Stimulated activated naive CD8-positive, alpha-beta T cell treated with anti-CD3 and anti-CD28 coated beads, Interleukin-15, Interleukin-2, amounts not matched to agents 100 ng/mL and 50 ng/mL, for 24 hours (primary cell): Measurements from ENCODE around the gene EGR4.
A peak's percentile ranks its signal among the peaks of the same experiment; 100 is the strongest.
"Not testable (repeated sequence)": the region's sequence is repeated elsewhere in the genome, so short reads cannot be mapped to it uniquely, and the experiment has no call there.

Experiments used
- H3K27ac Mint-ChIP-seq: one replicate; pipeline ENCODE4 v1.8.0; 2021; ENCODE audit warnings: mild to moderate bottlenecking, mixed read lengths
- H3K27me3 Mint-ChIP-seq: one replicate; pipeline ENCODE4 v1.8.0; 2021; ENCODE audit warnings: mixed read lengths
- H3K36me3 Mint-ChIP-seq: one replicate; pipeline ENCODE4 v1.8.0; 2021; ENCODE audit warnings: low read depth, mixed read lengths
- H3K4me1 Mint-ChIP-seq: one replicate; pipeline ENCODE4 v1.8.0; 2021; ENCODE audit warnings: low read depth, mixed read lengths
- H3K4me3 Mint-ChIP-seq: one replicate; pipeline ENCODE4 v1.8.0; 2021; ENCODE audit warnings: mild to moderate bottlenecking, mixed read lengths
- H3K9me3 Mint-ChIP-seq: one replicate; pipeline ENCODE4 v1.8.0; 2021; ENCODE audit warnings: mixed read lengths

Gene EGR4

DNA sequence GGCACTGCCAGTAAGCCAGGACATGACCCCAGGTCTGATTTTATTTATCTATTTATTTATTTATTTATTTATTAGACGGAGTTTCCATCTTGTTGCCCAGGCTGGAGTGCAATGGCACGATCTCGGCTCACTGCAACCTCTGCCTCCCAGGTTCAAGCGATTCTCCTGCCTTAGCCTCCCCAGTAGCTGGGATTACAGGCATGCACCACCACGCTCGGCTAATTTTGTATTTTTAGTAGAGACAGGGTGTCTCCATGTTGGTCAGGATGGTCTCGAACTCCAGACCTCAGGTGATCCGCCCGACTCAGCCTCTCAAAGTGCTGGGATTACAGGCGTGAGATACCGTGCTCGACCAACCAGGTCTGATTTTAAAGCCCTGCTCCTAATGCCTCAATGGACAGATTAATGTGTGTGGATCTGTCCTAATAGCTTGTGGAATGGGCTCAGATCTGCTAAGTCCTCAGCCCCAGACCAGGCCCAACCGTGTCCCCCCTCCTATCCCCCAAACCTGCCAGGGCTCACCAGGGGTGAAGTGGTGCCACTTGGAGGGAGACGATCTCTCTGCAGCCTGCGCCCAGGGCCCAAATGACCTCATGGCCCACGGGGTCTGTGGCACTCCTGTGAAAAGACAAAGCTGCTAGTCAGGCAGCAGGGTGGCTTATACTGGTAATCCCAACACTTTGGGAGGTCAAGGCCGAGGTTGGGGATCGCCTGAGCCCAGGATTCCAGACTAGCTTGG lies 30.5 kb downstream of the EGR4 start:
- H3K27me3 Mint-ChIP-seq, H3K9me3 Mint-ChIP-seq, H3K4me3 Mint-ChIP-seq, H3K4me1 Mint-ChIP-seq, H3K27ac Mint-ChIP-seq: not testable (repeated sequence)
- H3K36me3 Mint-ChIP-seq, result peaks cover 33% of the 10 kb centered on the region

- Mint-ChIP-seq H3K4me1 (no peaks in the 10 kb centered on the region), H3K4me3 (no peak overlapping the region), H3K27me3 (no peaks in the 10 kb centered on the region), H3K27ac (no peak overlapping the region), H3K36me3 (peaks cover 30% of the 10 kb centered on the region), H3K9me3 (no peaks in the 10 kb centered on the region)
These were observed 31.2 kb downstream of the EGR4 start for GRCh38 chr2:73262108-73262651.

DNA sequence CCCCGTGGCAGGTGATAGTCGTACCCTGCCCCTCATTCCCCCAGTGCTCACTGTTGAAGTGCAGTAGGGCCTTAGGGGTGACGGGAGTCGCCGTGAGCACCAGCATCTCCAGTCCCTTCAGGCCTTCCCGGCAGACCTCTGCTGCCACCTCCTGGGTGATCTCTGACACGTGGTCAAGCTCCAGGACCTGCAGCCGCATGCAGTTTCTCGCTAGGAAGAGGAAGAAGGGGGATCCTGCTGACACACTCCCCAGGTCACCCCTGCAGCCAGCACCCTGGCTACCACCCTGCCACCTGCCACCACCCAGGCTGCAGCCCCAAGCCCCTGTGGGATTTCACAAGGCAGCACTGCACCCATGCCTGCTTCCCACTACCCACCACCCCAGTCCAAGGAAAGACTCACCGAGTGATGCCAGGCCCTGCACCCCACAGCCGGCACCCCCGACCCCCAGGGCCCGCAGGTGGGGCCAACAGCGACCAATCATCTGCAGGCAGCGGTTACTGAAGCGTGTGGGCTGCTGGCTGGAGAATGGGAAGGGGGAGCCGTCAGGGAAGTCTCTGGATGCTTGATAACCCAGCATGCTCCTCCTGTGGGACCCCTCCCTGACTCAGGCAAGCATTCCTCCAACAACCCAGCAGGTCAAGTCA lies 32.9 kb downstream of the EGR4 start:
- no peaks in the 10 kb centered on the region for H3K4me1 Mint-ChIP-seq
- H3K27me3 Mint-ChIP-seq, result no peaks in the 10 kb centered on the region
- no peak overlapping the region for H3K27ac Mint-ChIP-seq
- no peaks in the 10 kb centered on the region for H3K9me3 Mint-ChIP-seq
- H3K4me3 Mint-ChIP-seq, result no peak overlapping the region
- peaks cover 28% of the 10 kb centered on the region for H3K36me3 Mint-ChIP-seq

GRCh38 chr2:73259704-73260337 lies 33.5 kb downstream of the EGR4 start:
- Mint-ChIP-seq H3K36me3 (peaks cover 28% of the 10 kb centered on the region), H3K27ac (no peak overlapping the region), H3K4me3 (no peak overlapping the region), H3K4me1 (no peaks in the 10 kb centered on the region), H3K27me3 (no peaks in the 10 kb centered on the region), H3K9me3 (no peaks in the 10 kb centered on the region)

DNA sequence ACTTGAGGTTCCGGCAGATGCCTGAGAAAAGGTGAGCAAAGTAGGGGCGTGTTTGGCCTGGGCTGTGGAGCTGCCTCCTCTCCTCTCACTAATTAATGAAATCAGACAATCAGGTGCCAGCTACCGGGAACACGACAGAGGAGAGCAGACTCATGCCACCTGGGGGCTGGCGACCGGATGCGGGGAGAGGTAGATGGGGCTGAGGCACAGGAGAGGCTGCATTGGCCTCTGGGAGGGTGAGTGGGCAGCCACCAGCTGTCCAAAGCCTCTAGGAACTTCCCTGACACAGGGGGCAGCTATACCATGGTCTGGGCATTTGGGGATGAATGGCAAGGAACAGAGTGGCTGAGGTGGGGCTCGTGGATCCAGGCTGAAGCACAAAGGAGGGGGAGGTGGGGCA lies 34.1 kb downstream of the EGR4 start:
- Mint-ChIP-seq H3K4me1 (no peaks in the 10 kb centered on the region), H3K4me3 (no peak overlapping the region), H3K36me3 (peaks cover 29% of the 10 kb centered on the region), H3K27ac (no peak overlapping the region), H3K9me3 (no peaks in the 10 kb centered on the region), H3K27me3 (no peaks in the 10 kb centered on the region)

GRCh38 chr2:73258913-73259215 lies 34.5 kb downstream of the EGR4 start:
- peaks cover 29% of the 10 kb centered on the region for H3K36me3 Mint-ChIP-seq
- H3K27me3 Mint-ChIP-seq, result no peaks in the 10 kb centered on the region
- no peak overlapping the region for H3K4me3 Mint-ChIP-seq
- H3K4me1 Mint-ChIP-seq, result no peaks in the 10 kb centered on the region
- H3K9me3 Mint-ChIP-seq, result no peaks in the 10 kb centered on the region
- H3K27ac Mint-ChIP-seq, result no peak overlapping the region

DNA sequence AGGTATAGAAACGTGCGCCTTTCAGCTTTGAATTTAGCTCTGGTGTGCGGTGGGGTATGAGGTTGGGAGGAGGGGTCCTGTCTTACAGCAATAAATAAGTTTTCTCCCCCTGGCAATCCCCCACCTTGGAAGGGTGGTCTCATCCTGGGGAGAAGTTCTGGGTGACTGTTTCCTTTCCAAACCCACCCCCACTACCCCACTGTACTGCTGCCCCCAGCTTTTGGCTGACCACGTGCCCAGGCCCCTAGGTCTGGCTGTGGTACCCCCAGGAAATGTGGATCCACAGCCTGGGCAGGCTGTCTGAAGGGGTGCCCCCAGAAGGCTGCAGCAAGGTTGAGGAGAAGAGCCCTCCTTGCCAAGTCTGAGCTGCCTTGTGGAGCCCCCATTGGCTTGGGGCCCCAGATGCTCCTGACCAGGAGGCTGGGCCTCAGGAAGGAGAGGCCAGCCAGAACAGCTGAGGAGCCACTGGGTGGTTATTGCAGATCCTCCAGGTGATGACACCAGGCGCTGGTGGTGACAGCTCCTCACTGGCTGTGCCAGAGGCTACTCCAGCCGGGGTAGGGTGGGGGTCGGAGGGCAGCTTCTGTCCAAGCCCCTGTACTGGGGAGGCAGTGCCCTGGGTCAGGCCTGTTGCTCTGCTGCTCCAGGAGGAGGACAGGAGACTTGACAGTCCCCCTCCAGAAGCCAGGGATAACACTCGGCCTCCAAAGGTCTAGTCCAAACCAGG lies 35.0 kb downstream of the EGR4 start:
- Mint-ChIP-seq H3K9me3 (no peaks in the 10 kb centered on the region), H3K27ac (no peak overlapping the region), H3K4me1 (no peaks in the 10 kb centered on the region), H3K36me3 (peaks cover 31% of the 10 kb centered on the region), H3K27me3 (no peaks in the 10 kb centered on the region), H3K4me3 (no peak overlapping the region)

GRCh38 chr2:73257425-73258125 lies 35.8 kb downstream of the EGR4 start:
- no peaks in the 10 kb centered on the region for H3K27me3 Mint-ChIP-seq
- no peak overlapping the region for H3K4me3 Mint-ChIP-seq
- no peaks in the 10 kb centered on the region for H3K4me1 Mint-ChIP-seq
- H3K36me3 Mint-ChIP-seq, result peaks cover 33% of the 10 kb centered on the region
- no peak overlapping the region for H3K27ac Mint-ChIP-seq
- no peaks in the 10 kb centered on the region for H3K9me3 Mint-ChIP-seq

- H3K36me3 Mint-ChIP-seq, result peaks cover 39% of the 10 kb centered on the region
- no peaks in the 10 kb centered on the region for H3K4me1 Mint-ChIP-seq
- H3K27me3 Mint-ChIP-seq, result no peaks in the 10 kb centered on the region
- H3K4me3 Mint-ChIP-seq, result no peak overlapping the region
- no peaks in the 10 kb centered on the region for H3K9me3 Mint-ChIP-seq
- no peak overlapping the region for H3K27ac Mint-ChIP-seq
These were observed 36.3 kb downstream of the EGR4 start for GRCh38 chr2:73257021-73257420.

DNA sequence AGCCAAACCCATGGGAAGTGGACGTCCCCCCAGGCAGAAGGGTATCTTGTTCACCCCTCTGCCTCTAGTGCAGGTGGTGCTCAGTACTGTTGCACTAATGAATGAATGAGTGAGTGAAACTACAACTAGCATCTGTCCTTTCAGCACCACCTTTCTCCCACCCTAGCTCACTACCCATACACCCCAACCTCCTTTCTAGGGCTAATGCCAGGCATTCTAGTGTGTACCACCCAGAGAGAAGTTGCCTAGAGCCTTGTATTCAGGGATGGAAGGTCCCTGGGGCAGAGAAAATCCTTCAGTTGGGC lies 36.8 kb downstream of the EGR4 start:
- H3K4me1 Mint-ChIP-seq, result no peaks in the 10 kb centered on the region
- no peaks in the 10 kb centered on the region for H3K9me3 Mint-ChIP-seq
- no peaks in the 10 kb centered on the region for H3K27me3 Mint-ChIP-seq
- no peak overlapping the region for H3K27ac Mint-ChIP-seq
- peaks cover 40% of the 10 kb centered on the region for H3K36me3 Mint-ChIP-seq
- no peak overlapping the region for H3K4me3 Mint-ChIP-seq

GRCh38 chr2:73255907-73256617 lies 37.3 kb downstream of the EGR4 start:
- Mint-ChIP-seq H3K36me3 (peaks cover 39% of the 10 kb centered on the region), H3K27me3 (no peaks in the 10 kb centered on the region), H3K9me3 (no peaks in the 10 kb centered on the region), H3K4me1 (no peaks in the 10 kb centered on the region), H3K4me3 (no peak overlapping the region), H3K27ac (peak overlapping the region; percentile 59)

DNA sequence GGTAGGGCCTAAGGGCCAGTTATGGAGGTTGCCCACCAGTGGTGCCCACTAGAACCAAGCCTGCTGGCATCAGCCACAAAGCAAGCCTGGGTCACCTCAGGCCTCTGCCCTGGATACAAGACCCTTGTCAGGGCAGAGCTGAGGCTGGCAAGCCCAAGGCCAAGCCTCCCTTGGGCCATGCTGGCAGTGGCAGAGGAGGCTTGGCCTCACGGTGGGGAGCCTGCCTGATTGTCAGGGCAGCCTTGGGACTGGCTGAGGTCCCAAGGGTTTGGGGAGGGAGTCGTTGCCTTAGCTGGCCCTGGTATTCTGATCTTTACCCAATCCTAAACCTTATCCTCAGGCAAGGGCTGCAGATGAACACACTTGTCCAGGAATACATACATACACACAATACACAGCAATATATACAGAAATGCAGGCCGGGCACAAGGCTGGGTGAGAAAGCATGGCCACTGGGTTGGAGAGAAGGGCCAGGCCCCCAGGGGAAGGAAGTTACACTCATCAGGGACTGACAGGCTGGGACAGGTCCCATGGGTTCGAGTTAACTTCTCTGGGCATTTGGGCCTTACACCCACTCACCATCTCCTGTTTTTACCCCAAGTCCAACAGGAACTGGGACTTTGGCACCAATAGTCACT lies 38.2 kb downstream of the EGR4 start:
- peaks cover 48% of the 10 kb centered on the region for H3K36me3 Mint-ChIP-seq
- H3K4me3 Mint-ChIP-seq, result no peak overlapping the region
- no peaks in the 10 kb centered on the region for H3K9me3 Mint-ChIP-seq
- H3K27me3 Mint-ChIP-seq, result no peaks in the 10 kb centered on the region
- H3K27ac Mint-ChIP-seq, result no peak overlapping the region
- no peaks in the 10 kb centered on the region for H3K4me1 Mint-ChIP-seq

DNA sequence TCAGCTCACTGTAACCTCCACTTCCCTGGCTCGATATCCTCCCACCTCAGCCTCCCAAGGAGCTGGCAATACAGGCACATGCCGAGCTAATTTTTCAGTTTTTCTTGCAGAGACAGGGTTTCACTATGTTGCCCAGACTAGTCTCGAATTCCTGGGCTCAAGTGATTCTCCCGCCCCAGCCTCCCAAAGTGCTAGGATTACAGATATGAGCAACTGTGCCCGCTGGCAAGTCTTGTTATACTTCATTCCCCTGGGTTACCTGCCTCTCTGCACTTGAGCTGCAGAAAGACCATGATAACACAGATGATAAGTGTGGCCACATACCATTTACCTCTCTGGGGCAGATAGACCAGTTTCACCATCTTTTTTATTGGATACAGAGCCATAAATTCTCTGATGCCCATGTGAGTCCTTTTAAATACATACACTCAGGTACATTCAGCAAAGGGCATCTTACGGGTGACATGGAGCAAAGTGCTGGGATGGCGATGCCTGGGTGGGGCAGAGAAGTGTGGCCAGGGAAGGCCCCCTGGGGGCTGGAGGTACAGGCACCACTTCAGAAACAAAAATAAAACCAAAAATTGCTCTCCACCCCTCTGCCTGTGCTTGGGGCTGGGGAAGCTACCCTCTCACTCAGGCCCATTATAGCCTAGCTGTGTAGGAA lies 38.9 kb downstream of the EGR4 start:
- Mint-ChIP-seq H3K4me3 (no peak overlapping the region), H3K27me3 (no peaks in the 10 kb centered on the region), H3K36me3 (peaks cover 55% of the 10 kb centered on the region), H3K9me3 (no peaks in the 10 kb centered on the region), H3K4me1 (no peaks in the 10 kb centered on the region), H3K27ac (peak overlapping the region; percentile 9)
